HG02943 (cell line): ENCODE data around the gene PTPN23.

Source experiments
- ATAC-seq: cut with Tn5 transposase; IDR thresholded peaks from one replicate; pipeline ENCODE4 v1.9.1; 2021; ENCODE audit warnings: mild to moderate bottlenecking, low read depth, moderate library complexity; ENCODE audit not compliant: unreplicated experiment

The PTPN23 gene

DNA sequence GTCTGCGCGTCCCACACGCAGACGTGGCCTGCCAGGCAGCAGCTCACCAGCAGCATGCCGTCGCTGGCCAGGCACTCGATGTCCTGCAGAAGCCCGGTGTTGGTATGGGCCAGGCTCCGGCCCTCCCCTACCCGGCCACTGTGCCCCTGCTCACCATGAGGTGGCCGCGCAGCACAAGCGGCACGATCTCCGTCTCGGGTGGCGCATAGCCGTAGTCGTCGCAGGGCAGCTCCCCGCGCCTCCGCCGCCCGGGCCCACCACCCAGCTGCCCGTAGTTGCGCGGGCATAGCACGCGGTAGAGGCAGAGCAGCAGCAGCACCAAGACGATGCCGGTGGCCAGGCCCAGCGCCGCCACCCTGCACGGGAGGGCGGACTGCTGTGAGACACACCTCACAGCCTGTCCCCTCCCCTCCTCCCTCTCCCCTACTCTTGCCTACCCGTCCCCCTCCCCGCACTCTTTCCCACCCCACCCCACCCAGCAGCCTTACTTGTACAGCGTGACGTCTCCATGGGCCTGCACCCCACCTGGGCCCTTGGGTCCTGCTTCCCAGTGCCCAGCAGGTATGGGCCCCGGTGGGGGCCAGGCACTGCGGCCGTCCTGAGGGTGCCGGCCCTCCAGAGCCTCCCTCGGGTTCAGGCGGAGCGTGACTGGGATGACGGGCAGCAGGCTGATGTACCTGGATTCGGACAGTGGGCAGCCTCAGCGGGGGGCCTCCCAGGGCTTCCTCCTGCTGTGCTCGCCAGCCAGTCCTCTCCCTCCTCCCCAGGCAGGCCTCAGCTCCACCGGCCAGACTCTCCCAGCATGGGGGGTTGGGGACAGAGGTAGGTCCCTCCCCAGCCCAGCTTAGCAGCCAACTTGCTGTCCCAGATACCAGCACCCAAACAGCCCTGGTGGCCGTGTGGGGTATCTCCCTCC lies 37.6 kb downstream of the PTPN23 start:
- ATAC-seq = no peak

DNA sequence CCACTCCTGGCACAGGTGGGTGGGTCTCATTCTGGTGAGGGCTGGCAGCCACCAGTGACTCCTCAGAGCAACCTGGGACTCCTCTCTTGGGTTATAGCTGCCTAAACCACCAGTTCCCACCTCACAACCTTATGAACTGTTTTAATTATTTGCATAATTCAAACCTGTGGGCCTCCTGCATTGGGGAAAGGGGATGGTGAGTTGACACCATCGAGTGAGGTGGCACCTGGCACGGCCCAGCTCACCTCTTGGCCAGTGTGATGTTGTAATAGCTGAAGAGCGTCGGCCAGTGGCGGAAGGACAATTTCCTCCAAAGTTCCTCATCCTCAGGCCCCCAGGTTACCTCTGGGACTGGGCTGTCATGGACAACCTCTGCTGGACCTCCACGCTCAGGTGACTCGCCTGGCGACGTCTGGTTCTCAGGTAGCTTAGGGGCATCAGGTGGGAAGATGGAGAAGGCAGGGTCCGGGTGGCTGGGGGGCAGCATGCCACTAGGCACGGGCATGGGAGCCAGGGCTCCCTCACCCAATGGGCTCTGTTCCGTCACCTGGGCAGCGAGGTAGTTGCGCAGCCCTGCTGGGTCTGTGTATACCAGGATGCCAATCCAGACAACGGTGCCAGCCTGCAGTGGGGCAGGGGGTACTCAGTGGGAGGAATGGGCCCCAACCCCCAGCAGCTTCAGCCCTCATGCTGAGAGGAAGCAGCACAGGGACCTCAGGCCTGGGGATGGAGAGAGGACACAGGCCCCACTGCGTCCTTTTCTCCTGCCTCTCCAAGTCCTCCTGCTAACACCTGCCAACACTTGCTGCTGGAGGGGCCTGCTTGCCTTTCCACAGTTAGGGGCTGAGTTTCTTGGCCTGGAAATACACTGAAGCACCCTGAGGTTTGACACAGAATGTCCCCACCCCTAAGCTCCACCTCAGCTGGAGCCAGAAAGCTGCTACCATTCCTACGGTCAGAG lies 38.5 kb downstream of the PTPN23 start:
- ATAC-seq = no peak

GRCh38 chr3:47420044-47420430 lies 39.2 kb downstream of the PTPN23 start:
- ATAC-seq = no peak

DNA sequence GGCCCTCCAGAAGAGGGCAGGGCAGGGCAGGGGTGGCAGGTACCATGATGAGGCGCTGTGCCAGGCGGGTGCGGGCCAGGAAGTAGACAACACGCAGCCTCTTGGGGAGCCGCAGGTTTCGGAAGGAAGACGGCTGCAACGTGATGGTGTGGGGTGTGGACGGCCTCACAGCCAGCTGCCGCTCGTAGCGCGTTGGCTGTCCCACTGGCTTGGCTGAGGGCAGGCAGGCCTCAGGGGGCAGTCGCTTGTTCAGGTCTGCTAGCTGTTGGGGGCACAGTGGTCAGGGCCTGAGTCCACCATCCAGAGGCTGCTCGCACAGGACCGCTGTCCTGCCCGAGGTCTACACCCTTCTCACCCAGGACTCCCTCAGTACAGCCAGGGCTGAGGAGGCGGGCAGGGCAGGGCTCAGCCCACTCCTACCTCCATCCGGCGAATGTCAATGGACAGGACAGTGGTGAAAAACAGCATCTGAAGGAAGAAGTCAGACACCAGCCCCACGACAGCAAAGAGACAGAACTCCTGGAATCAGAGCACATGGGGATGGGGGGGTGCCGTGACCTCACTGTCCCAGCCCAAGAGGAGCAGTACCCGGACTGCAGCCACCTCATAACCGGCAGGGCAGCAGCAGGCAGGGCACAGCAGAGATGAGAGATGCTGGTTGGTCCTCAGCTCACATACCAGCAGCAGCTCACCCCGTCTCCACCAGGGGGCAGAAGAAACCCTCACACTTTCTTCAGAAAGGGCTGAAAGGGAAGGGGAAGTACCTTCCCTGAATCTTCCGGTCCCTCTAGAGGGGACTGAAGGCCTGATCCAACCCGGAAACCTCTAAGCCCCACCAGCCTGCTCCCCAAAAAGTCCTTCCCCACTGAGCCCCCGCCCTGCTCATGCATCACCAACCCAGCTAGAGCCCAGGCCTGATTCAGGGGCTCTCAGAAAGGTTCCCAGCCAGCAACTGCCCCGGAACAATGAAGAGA lies 40.0 kb downstream of the PTPN23 start:
- no peak for ATAC-seq

DNA sequence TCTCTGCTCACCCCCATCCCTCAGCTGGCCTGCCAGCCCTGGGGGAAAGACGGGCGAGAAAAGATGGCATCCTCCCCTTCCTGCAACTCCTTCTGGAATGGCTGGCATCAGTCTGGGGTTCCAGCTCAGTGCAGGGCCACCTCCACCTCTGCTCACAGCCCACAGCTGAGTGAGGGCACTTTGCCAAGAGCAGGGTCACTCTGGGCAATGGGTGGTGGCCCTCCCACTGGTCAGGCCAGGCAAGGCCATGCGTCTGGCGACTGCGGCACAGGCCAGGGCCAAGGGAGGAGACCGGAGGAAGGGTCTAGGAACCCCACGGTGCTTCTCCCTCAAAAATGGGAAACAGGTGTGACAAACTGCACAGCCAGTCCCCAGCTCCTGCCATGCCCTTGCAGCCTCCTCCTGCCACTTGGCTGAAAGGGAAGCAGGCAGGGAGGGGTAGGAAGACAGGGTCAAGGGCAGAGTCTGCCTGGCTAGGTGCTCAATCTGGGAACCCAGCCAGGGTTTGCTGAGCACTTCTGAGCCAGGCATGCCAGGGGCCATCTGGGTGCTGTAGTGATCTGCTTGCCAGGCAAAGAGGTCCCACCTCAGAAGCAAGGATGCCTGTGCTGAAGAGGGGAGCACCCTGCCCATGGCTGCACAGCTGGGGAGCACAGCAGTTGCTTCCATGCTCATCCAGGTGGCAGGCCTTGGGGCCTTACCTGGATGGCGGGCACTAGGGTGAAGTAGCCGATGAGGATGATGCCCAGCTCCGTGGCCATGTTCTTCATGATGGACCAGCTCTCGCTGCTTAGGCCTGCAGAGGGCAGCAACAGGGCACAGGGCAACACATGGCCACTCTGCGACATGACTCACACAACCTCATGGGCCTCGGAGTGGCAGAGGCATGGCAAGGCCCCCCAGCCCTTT lies 41.2 kb downstream of the PTPN23 start:
- ATAC-seq = no peak

GRCh38 chr3:47422743-47423142 lies 41.9 kb downstream of the PTPN23 start:
- no peak for ATAC-seq

DNA sequence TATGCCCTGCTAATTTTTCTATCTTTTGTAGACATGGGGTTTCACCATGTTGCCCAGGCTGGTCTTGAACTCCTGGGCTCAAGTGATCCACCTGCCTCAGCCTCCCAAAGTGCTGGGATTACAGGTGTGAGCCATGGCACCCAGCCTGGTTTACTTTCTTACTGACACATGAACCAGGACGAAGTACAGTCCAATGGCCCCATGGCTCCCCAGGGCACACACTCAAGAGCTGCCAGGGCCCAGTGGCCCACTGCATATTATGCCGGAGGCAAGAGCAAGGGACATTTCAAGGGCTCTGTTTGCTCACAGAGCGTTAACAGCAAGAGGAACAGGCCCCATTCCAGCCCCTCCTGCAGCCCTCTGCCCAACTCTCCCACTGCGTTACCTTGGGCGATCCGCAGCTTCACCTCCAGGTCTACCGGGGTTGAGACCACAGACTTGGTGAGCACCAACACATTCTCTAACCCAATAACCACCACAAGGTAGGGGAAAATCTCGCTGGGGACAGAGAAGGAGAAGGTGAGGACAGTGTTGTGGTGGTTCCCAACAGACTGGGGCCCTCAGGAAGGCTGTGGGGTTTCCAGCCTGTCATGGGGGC lies 42.8 kb downstream of the PTPN23 start:
- ATAC-seq = no peak

DNA sequence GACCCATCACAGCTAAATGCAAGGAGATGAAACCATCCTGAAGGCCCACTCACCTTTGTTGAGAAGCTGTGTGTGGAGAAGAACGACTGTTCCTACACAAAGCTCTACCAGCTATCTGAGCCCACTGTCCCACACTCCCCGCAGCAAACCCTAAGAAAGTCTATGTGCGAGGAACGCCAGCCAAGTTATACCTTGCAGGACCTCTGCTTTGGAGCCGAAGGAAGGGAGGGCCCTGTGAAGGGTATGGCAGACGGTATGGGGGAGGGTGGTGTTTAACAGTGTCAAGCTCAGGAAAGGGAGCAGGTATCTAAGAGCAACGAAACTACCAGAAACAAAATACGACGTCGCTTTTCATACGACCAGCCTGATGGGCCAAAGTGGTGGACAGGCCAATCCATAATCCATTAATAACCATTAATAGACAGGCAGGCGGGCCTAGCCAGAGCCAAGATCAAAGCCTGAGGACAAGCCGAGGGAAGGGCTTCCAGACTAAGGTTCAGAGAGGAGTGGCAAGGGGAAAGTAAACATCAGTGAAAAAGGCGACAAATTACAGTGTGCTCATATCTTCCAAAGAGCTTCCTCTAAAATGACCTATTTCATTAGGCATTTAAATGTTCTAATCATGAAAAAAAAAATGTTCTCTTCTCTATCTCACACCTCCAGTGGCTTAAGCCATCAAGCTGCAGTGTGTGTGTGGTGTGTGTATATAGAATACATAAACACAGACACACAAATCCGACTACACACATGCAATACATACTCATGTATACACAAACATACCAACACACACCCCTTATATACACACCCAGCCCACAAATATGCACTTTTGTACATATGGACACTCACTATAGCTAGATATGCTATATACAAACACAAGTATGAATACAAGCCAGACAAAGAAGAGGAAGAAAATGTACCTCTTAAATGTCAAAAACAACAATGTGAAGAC lies 43.9 kb downstream of the PTPN23 start:
- no peak for ATAC-seq

GRCh38 chr3:47425383-47425778 lies 44.6 kb downstream of the PTPN23 start:
- ATAC-seq = no peak

GRCh38 chr3:47425959-47426358 lies 45.1 kb downstream of the PTPN23 start:
- no peak for ATAC-seq

DNA sequence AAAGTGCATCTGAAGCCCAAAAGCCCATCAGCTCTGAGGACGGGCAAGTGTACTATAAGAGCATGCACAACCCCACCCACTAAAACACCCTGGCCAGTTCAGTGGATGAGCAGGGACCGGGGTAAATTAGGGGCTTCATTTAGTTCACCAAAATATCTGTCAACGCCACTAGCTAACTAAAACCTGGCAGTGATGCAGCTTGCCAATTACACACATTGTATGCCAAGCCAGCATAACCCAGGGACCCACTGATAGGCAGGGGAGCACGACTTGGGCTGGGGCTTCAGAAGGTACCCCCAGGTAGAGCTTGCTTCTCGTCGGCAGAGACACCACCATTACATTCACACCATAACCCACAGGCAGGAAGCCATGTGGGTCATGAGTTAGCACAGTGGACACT lies 47.0 kb downstream of the PTPN23 start:
- no peak for ATAC-seq

GRCh38 chr3:47428662-47429061 lies 47.8 kb downstream of the PTPN23 start:
- no peak for ATAC-seq

- ATAC-seq = no peak
Observed at GRCh38 chr3:47429476-47430270, 48.9 kb downstream of the PTPN23 start.

- no peak for ATAC-seq
Observed at GRCh38 chr3:47430606-47431005, 49.8 kb downstream of the PTPN23 start.

GRCh38 chr3:47431225-47431624 lies 50.4 kb downstream of the PTPN23 start:
- ATAC-seq = no peak

GRCh38 chr3:47432673-47433072 lies 51.9 kb downstream of the PTPN23 start:
- no peak for ATAC-seq

DNA sequence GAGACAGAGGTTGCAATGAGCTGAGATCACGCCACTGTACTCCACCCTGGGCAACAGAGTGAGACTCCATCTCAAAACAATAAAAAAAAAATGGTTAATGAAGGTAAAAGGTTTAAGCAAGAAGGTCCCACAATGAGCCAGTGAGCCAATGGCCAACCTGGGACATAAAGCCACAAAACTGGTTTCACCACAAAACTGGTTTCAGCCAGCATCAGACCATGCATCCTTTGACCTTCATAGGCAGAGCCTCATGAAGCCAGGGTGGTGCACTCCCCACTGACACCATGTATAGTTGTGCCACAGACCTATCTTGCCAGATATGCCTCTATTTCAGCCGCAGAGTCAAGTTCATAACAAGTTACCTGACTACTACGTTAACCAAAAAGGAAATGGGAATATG lies 53.0 kb downstream of the PTPN23 start:
- no peak for ATAC-seq
